H54 (cell line): ENCODE results near the gene C19orf12.
"Not testable (repeated sequence)": the region's sequence is repeated elsewhere in the genome, so short reads cannot be mapped to it uniquely, and the experiment has no call there.

Experiments
- DNase-seq: peaks from one replicate; pipeline ENCODE4 v3.0.0; 2011; ENCODE audit warnings: low spot score, mixed read lengths; ENCODE audit not compliant: insufficient read length
- FAIRE-seq: peaks from 3 replicates; lab custom pipeline; 2011; peaks lifted over from hg19 to GRCh38; lab: Jason Lieb, UNC
- POLR2A ChIP-seq: IDR thresholded peaks from 2 replicates; pipeline ENCODE4 v1.6.1; 2011; ENCODE audit warnings: low read depth, mild to moderate bottlenecking, low read length

The C19orf12 gene

DNA sequence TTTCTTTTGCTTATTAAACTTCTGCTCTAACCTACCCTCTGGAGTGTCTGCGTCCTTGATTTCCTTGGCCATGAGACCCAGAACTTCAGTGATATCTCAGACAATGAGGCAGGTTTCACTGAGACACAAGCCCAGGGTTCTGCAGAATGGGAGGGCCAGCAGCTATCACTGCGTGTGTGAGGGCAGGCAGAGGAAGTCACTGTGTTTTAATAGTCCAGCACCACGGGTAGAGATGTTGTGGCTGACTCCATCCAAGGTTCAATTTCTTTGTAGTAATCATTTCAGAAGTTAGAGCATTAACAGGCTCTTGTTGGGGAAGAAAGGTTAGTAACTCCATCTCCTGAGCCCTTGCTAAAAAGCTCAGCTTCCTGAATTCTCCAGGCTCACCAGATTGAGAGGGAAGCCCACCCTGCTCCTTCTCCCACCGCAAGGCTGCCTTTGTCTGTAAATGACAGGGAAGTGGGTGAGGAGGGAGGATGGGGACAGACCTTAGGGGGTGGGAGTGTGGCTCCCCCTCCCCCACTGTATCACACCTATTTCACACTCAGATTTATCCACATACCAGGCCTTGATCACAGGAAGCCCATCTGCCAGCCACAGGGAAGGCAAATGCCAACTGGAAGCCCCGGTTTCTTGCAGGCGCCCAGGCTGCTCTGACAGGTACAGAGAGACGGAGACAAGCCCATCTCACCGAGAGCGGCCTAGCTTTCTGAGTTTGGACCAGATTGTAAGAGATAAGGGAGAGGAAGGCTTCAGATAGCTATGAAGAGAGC lies 2.1 kb downstream of the C19orf12 start:
- no peak for FAIRE-seq
- no peak for DNase-seq
- no peak for TF ChIP-seq POLR2A

DNA sequence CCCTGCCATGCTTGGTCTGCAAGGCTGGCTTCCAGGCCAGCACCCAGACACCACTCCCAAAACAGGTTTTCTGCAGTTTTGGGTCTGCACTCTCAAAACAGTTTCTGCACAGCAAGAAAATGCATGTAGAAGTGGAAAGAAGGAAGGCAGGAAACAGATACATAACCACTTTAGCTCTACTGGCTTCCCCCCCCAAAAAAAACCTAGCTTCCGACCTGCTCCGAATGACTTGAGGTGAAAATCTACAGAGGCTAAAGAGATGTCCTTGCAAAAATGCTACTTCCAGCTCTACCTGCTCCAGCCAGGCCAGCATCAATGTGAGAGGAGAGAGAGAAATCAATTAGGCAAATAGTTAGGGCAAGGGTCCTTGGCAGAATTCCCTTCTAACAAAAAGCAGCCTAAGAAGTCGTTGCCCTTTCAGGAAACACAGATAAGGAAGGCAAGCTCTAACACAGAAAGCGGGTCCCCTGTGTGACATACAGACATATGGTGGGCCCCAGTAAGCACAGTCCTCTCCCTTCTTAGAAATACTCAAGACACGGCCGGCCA lies 3.4 kb downstream of the C19orf12 start:
- no peak for DNase-seq
- no peak for FAIRE-seq
- no peak for TF ChIP-seq POLR2A

GRCh38 chr19:29709440-29709798 lies 5.6 kb downstream of the C19orf12 start:
- FAIRE-seq, DNase-seq: not testable (repeated sequence)

DNA sequence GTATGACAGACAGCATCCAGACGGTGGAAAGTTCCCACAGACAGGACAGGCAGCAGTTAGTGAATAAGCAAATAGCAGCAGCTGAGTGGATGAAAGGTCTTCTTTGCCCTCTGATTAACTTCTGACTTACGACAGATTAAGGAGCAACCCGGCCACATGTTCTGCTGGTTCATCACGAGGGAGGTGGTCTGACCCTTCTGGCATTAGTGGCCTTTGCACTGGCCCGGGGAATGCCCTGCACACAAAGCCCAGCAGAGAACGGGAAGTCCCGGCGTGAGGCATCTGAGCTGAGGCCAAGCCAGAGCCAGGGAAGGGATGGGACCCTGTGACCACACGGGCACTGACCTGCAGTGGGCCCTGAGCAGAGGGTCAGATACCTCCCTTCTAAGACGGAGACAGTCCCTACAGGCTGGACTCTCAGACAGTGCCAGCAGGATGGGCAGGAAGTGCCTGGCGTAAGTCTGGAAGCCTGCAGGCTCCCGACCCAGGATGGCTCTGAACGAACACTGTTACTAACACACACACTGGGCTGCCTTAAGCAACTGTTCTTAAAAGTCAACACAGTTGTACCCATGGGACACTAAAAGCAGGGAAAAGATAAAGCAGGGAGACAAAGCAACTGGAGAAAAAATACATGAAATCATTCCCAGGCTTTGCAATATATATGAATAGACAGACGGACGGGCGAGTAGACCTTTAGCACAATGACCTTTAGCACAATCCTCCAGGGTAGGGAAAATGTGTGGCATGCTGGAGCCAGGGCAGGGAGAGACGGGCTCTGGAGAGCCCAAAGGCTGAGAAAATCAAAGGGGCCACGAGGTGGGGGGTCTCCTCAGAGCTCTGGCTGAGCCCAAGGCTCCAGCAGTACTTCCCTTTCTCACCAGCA lies 6.3 kb downstream of the C19orf12 start:
- TF ChIP-seq POLR2A = no peak
- DNase-seq = no peak
- no peak for FAIRE-seq

GRCh38 chr19:29706635-29707034 lies 8.4 kb downstream of the C19orf12 start:
- no peak for TF ChIP-seq POLR2A
- DNase-seq = no peak
- FAIRE-seq = no peak

- TF ChIP-seq POLR2A = no peak
- FAIRE-seq (no peak), DNase-seq (no peak)
These were observed 9.4 kb downstream of the C19orf12 start for GRCh38 chr19:29705706-29706105.

DNA sequence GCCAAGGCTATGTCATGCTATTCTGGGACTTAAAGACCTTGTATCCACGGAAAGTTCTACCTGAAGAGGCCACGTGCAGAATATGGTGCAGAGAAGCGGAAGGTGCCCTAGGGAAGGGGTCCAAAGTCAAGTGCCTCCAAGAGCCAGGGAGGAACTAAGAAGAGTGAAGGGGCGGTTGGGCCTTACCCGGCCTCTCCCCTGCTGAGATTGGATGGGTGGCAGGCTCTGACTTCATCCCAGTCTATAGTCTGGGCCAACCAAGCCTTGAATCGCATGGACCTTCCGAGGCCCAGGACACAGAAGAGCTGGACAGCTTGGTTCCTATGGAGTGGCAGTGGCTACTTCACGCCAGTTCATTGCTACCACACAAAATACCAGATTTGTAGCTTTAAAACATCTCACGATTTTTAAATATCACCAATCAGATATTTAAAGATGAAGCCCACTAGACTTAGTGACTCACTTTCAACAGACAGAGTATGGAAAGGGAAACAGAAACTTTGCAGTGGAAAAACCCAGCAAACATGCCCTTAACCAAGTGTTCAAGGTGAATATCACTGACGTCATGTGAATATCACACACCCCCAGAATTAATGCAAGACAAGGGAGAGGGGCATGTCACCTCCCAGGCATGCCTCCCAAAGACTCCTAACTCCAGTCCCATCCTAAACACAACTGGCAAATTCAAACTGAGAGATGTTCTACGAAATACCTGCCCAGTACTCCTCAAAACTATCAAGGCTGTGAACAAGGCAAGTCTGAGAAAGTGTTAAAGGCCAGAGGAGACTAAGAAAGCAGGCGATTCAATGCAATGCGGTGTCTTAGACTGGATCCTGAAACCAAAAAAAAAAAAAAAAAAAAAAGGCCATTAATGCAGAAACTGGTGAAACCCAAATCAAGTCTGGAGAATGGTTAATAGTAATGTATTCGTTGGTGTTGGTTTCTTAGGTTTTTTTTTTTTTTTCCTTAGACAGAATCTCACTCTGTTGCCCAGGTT lies 10.2 kb downstream of the C19orf12 start:
- DNase-seq (no peak), FAIRE-seq (no peak)
- no peak for TF ChIP-seq POLR2A

DNA sequence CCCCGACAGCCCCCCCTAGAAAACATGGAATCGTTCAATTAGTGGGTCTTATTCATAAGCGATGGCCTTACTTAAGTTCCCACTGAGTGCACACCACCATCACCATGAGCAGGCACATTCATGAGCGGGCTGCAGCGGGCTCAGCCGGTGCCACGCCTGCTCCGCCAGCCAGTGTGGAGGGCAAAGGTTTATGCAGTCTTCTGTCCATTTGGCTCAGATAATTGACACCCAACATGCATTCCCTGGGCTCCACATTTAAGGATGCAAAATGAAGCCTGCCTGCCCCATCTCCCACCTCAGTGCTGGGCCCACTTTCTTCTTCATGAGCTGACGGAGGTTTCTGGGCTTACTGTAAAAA lies 12.1 kb downstream of the C19orf12 start:
- FAIRE-seq (no peak), DNase-seq (no peak)
- TF ChIP-seq POLR2A = no peak

GRCh38 chr19:29702161-29702962 lies 12.7 kb downstream of the C19orf12 start:
- DNase-seq (no peak), FAIRE-seq (no peak)
- no peak for TF ChIP-seq POLR2A

DNA sequence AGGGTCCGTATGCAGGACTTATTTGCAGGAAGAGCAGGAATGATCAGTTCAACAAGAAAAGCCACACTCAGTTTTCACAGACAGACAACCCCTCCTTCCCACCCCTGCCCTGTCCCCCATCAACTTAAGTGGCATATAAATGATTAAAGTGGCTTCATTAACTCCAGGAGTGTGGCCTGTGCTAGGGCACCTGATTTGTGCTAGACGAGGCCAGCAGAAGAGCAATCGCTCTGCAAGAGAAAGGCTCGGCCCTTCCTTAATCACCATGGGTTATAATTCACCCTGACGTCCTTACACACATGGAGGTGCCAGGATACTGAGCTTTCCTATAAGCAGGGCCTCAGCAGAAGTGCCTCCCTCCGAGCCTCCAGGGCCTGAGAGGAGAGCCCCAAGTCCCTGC lies 14.6 kb downstream of the C19orf12 start:
- DNase-seq (no peak), FAIRE-seq (no peak)
- no peak for TF ChIP-seq POLR2A

DNA sequence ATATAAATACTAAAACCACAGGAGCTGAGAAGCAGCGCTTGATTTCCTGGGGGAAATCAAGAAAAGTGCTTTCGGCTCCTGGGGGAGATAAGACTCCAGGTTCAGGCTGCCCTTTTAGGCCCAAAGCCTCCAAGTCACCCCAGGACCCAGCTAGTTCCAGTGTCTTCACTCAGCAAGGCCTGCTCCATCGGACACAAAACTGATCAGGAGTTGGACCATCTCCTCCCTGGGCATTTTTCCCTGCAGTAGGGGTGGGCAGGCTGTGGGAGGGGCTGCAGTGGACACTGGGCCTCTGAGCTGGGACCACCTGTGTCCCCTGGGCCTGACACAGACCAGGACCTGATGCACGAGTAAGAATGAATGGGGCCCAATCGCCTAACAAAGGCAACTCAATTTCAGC lies 15.2 kb downstream of the C19orf12 start:
- FAIRE-seq (no peak), DNase-seq (no peak)
- TF ChIP-seq POLR2A = no peak

GRCh38 chr19:29697523-29698261 lies 17.4 kb downstream of the C19orf12 start:
- no peak for FAIRE-seq
- no peak for TF ChIP-seq POLR2A
- no peak for DNase-seq

DNA sequence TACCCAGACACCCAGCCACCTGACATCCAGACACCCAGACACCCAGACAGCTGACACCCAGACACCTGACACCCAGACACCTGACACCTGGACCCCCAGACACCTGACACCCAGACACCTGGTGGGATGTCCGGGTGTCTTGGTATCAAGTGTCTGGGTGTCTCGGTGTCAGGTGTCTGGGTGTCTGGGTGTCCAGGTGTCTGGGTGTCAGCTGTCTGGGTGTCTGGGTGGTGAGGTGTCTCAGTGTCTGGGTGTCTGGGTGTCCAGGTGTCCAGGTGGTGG lies 18.6 kb downstream of the C19orf12 start:
- no peak for FAIRE-seq
- no peak for DNase-seq
- no peak for TF ChIP-seq POLR2A
